Endothelial cell of umbilical vein (primary cell): Measurements from ENCODE around the gene MIXL1. TPM values are rescaled to one million over a fixed set of nuclear protein-coding genes. Genes with fewer than 3 reads are reported as not detected.

Experiments
- BruUV-seq: library from RNA; stranded (reverse); fragments of 400-500 nt; replicated peaks from 2 replicates; lab custom pipeline; 2021; lab: Mats Ljungman, UMichigan
- CTCF ChIA-PET: fragments of 300-600, 350-600 bp; sonication (Branson Sonifier 250); formaldehyde crosslinking; loops from one replicate; lab custom pipeline; 2021; ENCODE audit warnings: antibody characterized with exemption, inconsistent platforms; lab: Charles Lee
- POLR2A ChIA-PET: fragments of 300-600, 350-600 bp; sonication (Branson Sonifier 250); formaldehyde crosslinking; loops from one replicate; lab custom pipeline; 2021; ENCODE audit warnings: antibody characterized with exemption, inconsistent platforms; lab: Charles Lee
- DNase-seq: peaks from one replicate; pipeline ENCODE4 v3.0.0-alpha.2; 2011; ENCODE audit warnings: low read depth, low spot score
- FAIRE-seq: peaks from 2 replicates; lab custom pipeline; 2011; peaks lifted over from hg19 to GRCh38; lab: Jason Lieb, UNC
- H2AFZ ChIP-seq: 2 replicates; pipeline ENCODE4 v1.6.0; 2012; ENCODE audit warnings: low read depth, low read length, control low read depth, inconsistent platforms
- H3K27ac ChIP-seq: 2 replicates; pipeline ENCODE4 v1.5.1; 2011; ENCODE audit warnings: low read depth, mild to moderate bottlenecking, control low read depth, low read length, moderate library complexity; ENCODE audit not compliant: insufficient read depth
- H3K27me3 ChIP-seq, 2 experiments: 2 replicates each; pipeline versions ENCODE4 v1.6.0 to v1.6.1; 2011; ENCODE audit warnings: low read length in 2 of 2, mixed read lengths in 1 of 2; ENCODE audit not compliant: control insufficient read depth in 2 of 2, insufficient read depth in 2 of 2
- H3K36me3 ChIP-seq, 2 experiments: 2 replicates in 1 of 2; 3 replicates in 1 of 2; pipeline ENCODE4 v1.5.1; 2011; ENCODE audit warnings: low read length in 2 of 2, mild to moderate bottlenecking in 1 of 2, moderate library complexity in 1 of 2; ENCODE audit not compliant: control insufficient read depth in 2 of 2, insufficient read depth in 2 of 2; ENCODE audit errors: extremely low read depth in 1 of 2
- H3K4me1 ChIP-seq: 3 replicates; pipeline ENCODE4 v1.5.1; 2011; ENCODE audit warnings: mild to moderate bottlenecking, low read length; ENCODE audit not compliant: control insufficient read depth, insufficient read depth; ENCODE audit errors: extremely low read depth
- H3K4me2 ChIP-seq: 2 replicates; pipeline ENCODE4 v1.6.1; 2011; ENCODE audit warnings: low read length, control low read depth, mixed read lengths; ENCODE audit not compliant: insufficient read depth
- H3K4me3 ChIP-seq, 3 experiments: fragments of 200-600 bp in 1 of 3; sonication (generic), shearing (Covaris generic) in 1 of 3; replicated peaks in 1 of 3; 2 replicates each; pipeline ENCODE4 v1.5.1; 2011 to 2016; ENCODE audit warnings: control low read depth in 3 of 3, low read length in 3 of 3, mild to moderate bottlenecking in 2 of 3, inconsistent platforms in 1 of 3, low read depth in 1 of 3, moderate library complexity in 1 of 3; ENCODE audit not compliant: insufficient read depth in 1 of 3
- H3K79me2 ChIP-seq: 2 replicates; pipeline ENCODE4 v1.6.0; 2012; ENCODE audit warnings: low read length, inconsistent platforms; ENCODE audit not compliant: control insufficient read depth, insufficient read depth
- H3K9ac ChIP-seq: replicated peaks from 2 replicates; pipeline ENCODE3; 2011; ENCODE audit warnings: low read length, control low read depth; ENCODE audit not compliant: insufficient read depth; ENCODE audit errors: extremely low read depth
- H3K9me1 ChIP-seq: replicated peaks from 3 replicates; pipeline ENCODE4 v1.6.0; 2011; ENCODE audit warnings: mild to moderate bottlenecking, low read length; ENCODE audit not compliant: control insufficient read depth, insufficient read depth; ENCODE audit errors: extremely low read depth
- H3K9me3 ChIP-seq: replicated peaks from 2 replicates; pipeline ENCODE4 v1.5.1; 2012; ENCODE audit warnings: low read length, inconsistent platforms; ENCODE audit not compliant: control insufficient read depth, insufficient read depth
- H4K20me1 ChIP-seq: replicated peaks from 2 replicates; pipeline ENCODE3; 2011; ENCODE audit warnings: mild to moderate bottlenecking, low read length; ENCODE audit not compliant: control insufficient read depth, insufficient read depth; ENCODE audit errors: extremely low read depth
- CTCF ChIP-seq, 2 donors: IDR thresholded peaks; 1 replicate in 1 of 2; 2 replicates in 1 of 2; pipeline ENCODE4 v1.5.1; 2011; ENCODE audit warnings: low read length in 2 of 2, mild to moderate bottlenecking in 2 of 2, moderate library complexity in 2 of 2, control low read depth in 1 of 2, inconsistent platforms in 1 of 2, low read depth in 1 of 2; ENCODE audit not compliant: insufficient read depth in 1 of 2; ENCODE audit errors: extremely low read depth in 1 of 2
- EZH2 ChIP-seq: IDR thresholded peaks from 2 replicates; pipeline ENCODE4 v1.6.1; 2012; ENCODE audit warnings: borderline replicate concordance, low read depth, mild to moderate bottlenecking, moderate library complexity, low read length, inconsistent platforms; ENCODE audit not compliant: severe bottlenecking
- FOS ChIP-seq: IDR thresholded peaks from 2 replicates; pipeline ENCODE4 v1.6.1; 2011; ENCODE audit warnings: mild to moderate bottlenecking, low read length, moderate library complexity, borderline replicate concordance; ENCODE audit not compliant: insufficient read depth
- GATA2 ChIP-seq: IDR thresholded peaks from 2 replicates; pipeline ENCODE4 v1.7.0; 2011; ENCODE audit warnings: low read depth, mild to moderate bottlenecking, moderate library complexity, mixed read lengths, low read length; ENCODE audit not compliant: insufficient read length, insufficient read depth
- JUN ChIP-seq: IDR thresholded peaks from 2 replicates; pipeline ENCODE4 v1.6.1; 2011; ENCODE audit warnings: borderline replicate concordance, low read depth; ENCODE audit not compliant: insufficient read length, insufficient read depth
- MYC ChIP-seq: IDR thresholded peaks from one replicate; pipeline ENCODE4 v1.6.1; 2011; ENCODE audit warnings: mild to moderate bottlenecking, low read depth, low read length
- POLR2A ChIP-seq: IDR thresholded peaks from 2 replicates; pipeline ENCODE4 v1.6.1; 2012; ENCODE audit warnings: low read depth, mild to moderate bottlenecking, control low read depth, low read length
- POLR2AphosphoS5 ChIP-seq: IDR thresholded peaks from 2 replicates; pipeline ENCODE4 v1.6.1; 2012; ENCODE audit warnings: low read depth, mild to moderate bottlenecking, control low read depth, low read length, moderate library complexity; ENCODE audit not compliant: insufficient read depth
- dilution Hi-C: fragments of 300-500 bp; cut with MboI; formaldehyde crosslinking; loops from one replicate; pipeline ENCODE4 v1.15.0; 2019; ENCODE audit warnings: low sequenced_read_pairs; ENCODE audit not compliant: extremely low pct_ligation_motif_present
- intact Hi-C: fragments of 100-400 bp; cut with micrococcal nuclease; formaldehyde crosslinking; loops from one replicate; pipeline ENCODE4 v1.10.0; 2022
- polyA plus RNA-seq, 4 experiments: library from polyadenylated mRNA; depleted of rRNA in 3 of 4; stranded (reverse) in 3 of 4; unstranded in 1 of 4; fragments of >200 nt; gene quantifications; 2 replicates each; pipeline versions ENCODE4 v1.2.1 to v1.2.3, GENCODE V29; 2011 to 2012; ENCODE audit warnings: missing spikeins in 1 of 4
- total RNA-seq: library from RNA; stranded (reverse); gene quantifications from 2 replicates; pipeline ENCODE4 v1.2.3, GENCODE V29; 2021
- TF ChIP-seq, protein P1 (sequence below): IDR thresholded peaks from 2 replicates; pipeline ENCODE4 v1.6.1; 2011; ENCODE audit not compliant: insufficient read depth, insufficient read length

MIXL1 gene
- total and polyA plus RNA-seq, 2 donors (not counting 3 experiments of a cell fraction or from before 2014, with no cell fraction given): 0.58 to 1.2 TPM

- H3K4me3 ChIP-seq: no peak overlapping the region
- FAIRE-seq (no peak), DNase-seq (no peak)
- no peak overlapping the region for H2AFZ ChIP-seq
- H3K4me2 ChIP-seq: no peak overlapping the region
- no TSS peak for BruUV-seq
- H3K9me3 ChIP-seq: no peaks in the 10 kb centered on the region
- no peaks in the 10 kb centered on the region for H3K4me1 ChIP-seq
- dilution Hi-C loops: no loop called here
- no peak overlapping the region for H3K9ac ChIP-seq
- no peak overlapping the region for H3K27ac ChIP-seq
- TF ChIP-seq, protein P1, sequence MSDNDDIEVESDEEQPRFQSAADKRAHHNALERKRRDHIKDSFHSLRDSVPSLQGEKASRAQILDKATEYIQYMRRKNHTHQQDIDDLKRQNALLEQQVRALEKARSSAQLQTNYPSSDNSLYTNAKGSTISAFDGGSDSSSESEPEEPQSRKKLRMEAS: no peak
- TF ChIP-seq MYC (no peak), GATA2 (no peak), EZH2 (no peak), CTCF (IDR thresholded peaks at IDR 0.05; ENCODE audit: extremely low read depth in 1 of 2, insufficient read depth in 1 of 2, low read depth in 1 of 2, low read length in 2 of 2) (no peak), FOS (no peak), POLR2AphosphoS5 (no peak), POLR2A (no peak), JUN (no peak)
- H3K9me1 ChIP-seq: no peaks in the 10 kb centered on the region
- peaks cover 0 to 1% of the 10 kb centered on the region in 2 experiments for H3K27me3 ChIP-seq
- H3K36me3 ChIP-seq: no peaks in the 10 kb centered on the region
- POLR2A ChIA-PET: no interaction called here
- intact Hi-C loops: no loop called here
- CTCF ChIA-PET: interaction anchor here (1.7 to 1.9 kb wide), 2 partner anchors 78 to 130 kb away, joined by 8 to 17 read pairs; no protein-coding TSS in a partner anchor
- H3K79me2 ChIP-seq: no peaks in the 10 kb centered on the region
- H4K20me1 ChIP-seq: no peaks in the 10 kb centered on the region
Observed at GRCh38 chr1:226203240-226203639, 20.2 kb upstream of the MIXL1 start.
